Motor neuron (in vitro differentiated cells): ENCODE results near the gene ITGAV. TPM values are rescaled to one million over a fixed set of nuclear protein-coding genes. Genes with fewer than 3 reads are reported as not detected.

Experiments used
- ATAC-seq, 8 experiments: fragments of 200-7000 bp; cut with Tn5 transposase; replicated peaks in 6 of 8; 2 replicates each; pipeline ENCODE4 v1.8.0; 2021; ENCODE audit warnings: mild to moderate bottlenecking in 8 of 8, moderate library complexity in 8 of 8
- H3K27ac ChIP-seq, 2 donors: fragments of 250-450 bp; sonication (Bioruptor Pico); 2 replicates each; pipeline ENCODE4 v1.9.0; 2021; ENCODE audit warnings: antibody characterized with exemption in 2 of 2, mild to moderate bottlenecking in 2 of 2, moderate library complexity in 1 of 2
- H3K4me1 ChIP-seq, 2 donors: fragments of 250-450 bp; sonication (Bioruptor Pico); replicated peaks in 1 of 2; 2 replicates each; pipeline ENCODE4 v1.6.1; 2021; ENCODE audit warnings: antibody characterized with exemption in 2 of 2, mild to moderate bottlenecking in 2 of 2, moderate library complexity in 1 of 2
- H3K4me3 ChIP-seq, 5 donors: fragments of 250-450 bp; sonication (Bioruptor Pico); 2 replicates each; pipeline ENCODE4 v1.9.0; 2021; ENCODE audit warnings: antibody characterized with exemption in 5 of 5, mild to moderate bottlenecking in 5 of 5, moderate library complexity in 4 of 5
- WGBS, 10 experiments: fragments of 450-650 bp; shearing (Covaris generic); methylation state at CpG; one replicate each; pipeline ENCODE4 v1.0.0; 2022; 5-methylcytosine and 5-hydroxymethylcytosine counted together
- in situ Hi-C, 9 experiments: fragments of 400-800 bp; cut with MboI; loops; one replicate each; pipeline ENCODE4 v1.15.0; 2021; ENCODE audit warnings: low sequenced_read_pairs in 9 of 9, low pct_unique_long_range_greater_than_20kb in 2 of 9; ENCODE audit not compliant: unreplicated experiment in 9 of 9
- total RNA-seq, 8 experiments: library from RNA; unstranded; fragments of 300-600 nt; gene quantifications; 2 replicates each; pipeline versions ENCODE4 v1.2.3 to v1.2.4, GENCODE V29; 2022

The ITGAV gene
- total RNA-seq, 8 experiments from 2014 or later: 8.3 to 181 (median 28.8) TPM

GRCh38 chr2:186588421-186588820, 1.4 kb upstream of the ITGAV start:
- in situ Hi-C loops: no loop called here
- ATAC-seq: no peak
- 80 to 100% (median 97%) methylated on average over 1 to 6 of the region's 9 CpGs; no CpG with 5 or more reads in 4 of the 10 experiments for WGBS, 10 experiments
- H3K4me3 ChIP-seq: no peak overlapping the region
- peaks cover 4 to 9% of the 10 kb centered on the region in 2 donors for H3K4me1 ChIP-seq
- H3K27ac ChIP-seq: no peak overlapping the region

- in situ Hi-C loops: no loop called here
- H3K27ac ChIP-seq: peak overlapping the region; percentile 48 to 67
- ATAC-seq: no peak
- WGBS, 10 experiments: 27 to 100% (median 36%) methylated on average over 1 to 14 of the region's 14 CpGs; no CpG with 5 or more reads in 1 of the 10 experiments
- peak overlapping the region; percentile 67 to 93 (median 78) for H3K4me3 ChIP-seq
- H3K4me1 ChIP-seq: peaks cover 4 to 9% of the 10 kb centered on the region in 2 donors
Measured at GRCh38 chr2:186588940-186589611, 780 bp upstream of the ITGAV start.

- in situ Hi-C loops: no loop called here
- H3K4me1 ChIP-seq: peaks cover 9 to 16% of the 10 kb centered on the region in 2 donors
- ATAC-seq: peak in 4 of 8 experiments; percentile 27 to 58 (median 50)
- 0% methylated on average over 3 to 12 of the region's 32 CpGs; no CpG with 5 or more reads in 8 of the 10 experiments for WGBS, 10 experiments
- peak overlapping the region; percentile 48 to 67 for H3K27ac ChIP-seq
- H3K4me3 ChIP-seq: peak overlapping the region; percentile 67 to 93 (median 78)
Measured at GRCh38 chr2:186590350-186590758, 498 bp downstream of the ITGAV start.

- Histone ChIP-seq H3K4me1 (peaks cover 9 to 19% of the 10 kb centered on the region in 2 donors), H3K27ac (peak overlapping the region; percentile 48 to 67), H3K4me3 (peak overlapping the region; percentile 67 to 93 (median 78))
- in situ Hi-C loops: no loop called here
- ATAC-seq: peak; percentile 1 to 30 (median 8)
- 0 to 5% (median 0%) methylated on average over 1 to 14 of the region's 17 CpGs for WGBS, 10 experiments
Measured at GRCh38 chr2:186590759-186591505, 1.1 kb downstream of the ITGAV start.

- no peak for ATAC-seq
- in situ Hi-C loops: no loop called here
- Histone ChIP-seq H3K4me1 (peaks cover 9 to 19% of the 10 kb centered on the region in 2 donors), H3K4me3 (peak overlapping the region; percentile 67 to 93 (median 78)), H3K27ac (no peak overlapping the region)
- 0 to 67% (median 10%) methylated on average over 1 to 3 of the region's 3 CpGs; no CpG with 5 or more reads in 3 of the 10 experiments for WGBS, 10 experiments
Measured at GRCh38 chr2:186591506-186591890, 1.6 kb downstream of the ITGAV start.

- no peak for ATAC-seq
- in situ Hi-C loops: no loop called here
- Histone ChIP-seq H3K4me1 (peaks cover 9 to 19% of the 10 kb centered on the region in 2 donors), H3K27ac (no peak overlapping the region), H3K4me3 (peak overlapping the region in 1 of 5 donors; percentile 67)
- 65 to 100% (median 94%) methylated on average over 2 to 5 of the region's 5 CpGs for WGBS, 10 experiments
Measured at GRCh38 chr2:186592137-186592875, 2.5 kb downstream of the ITGAV start.

GRCh38 chr2:186593523-186593922, 3.7 kb downstream of the ITGAV start:
- ATAC-seq: no peak
- Histone ChIP-seq H3K4me1 (peaks cover 9 to 19% of the 10 kb centered on the region in 2 donors), H3K27ac (no peak overlapping the region), H3K4me3 (no peak overlapping the region)
- 73 to 100% (median 84%) methylated on average over 1 to 3 of the region's 3 CpGs for WGBS, 10 experiments
- in situ Hi-C loops: no loop called here

GRCh38 chr2:186594001-186594722, 4.3 kb downstream of the ITGAV start:
- no peak overlapping the region for H3K27ac ChIP-seq
- H3K4me3 ChIP-seq: no peak overlapping the region
- peaks cover 8 to 16% of the 10 kb centered on the region in 2 donors for H3K4me1 ChIP-seq
- no peak for ATAC-seq
- WGBS, 10 experiments: 59 to 94% (median 76%) methylated on average over 2 to 4 of the region's 4 CpGs
- in situ Hi-C loops: no loop called here

GRCh38 chr2:186595219-186595618, 5.4 kb downstream of the ITGAV start:
- Histone ChIP-seq H3K4me3 (no peak overlapping the region), H3K4me1 (peaks cover 6 to 15% of the 10 kb centered on the region in 2 donors), H3K27ac (no peak overlapping the region)
- peak in 2 of 8 experiments; percentile 28 to 80 for ATAC-seq
- in situ Hi-C loops: no loop called here
- 41 to 100% (median 78%) methylated on average over 1 to 2 of the region's 2 CpGs; no CpG with 5 or more reads in 2 of the 10 experiments for WGBS, 10 experiments

- H3K4me3 ChIP-seq: no peak overlapping the region
- no peak overlapping the region for H3K27ac ChIP-seq
- H3K4me1 ChIP-seq: peaks cover 0 to 14% of the 10 kb centered on the region in 2 donors
- ATAC-seq: peak in 1 of 8 experiments; percentile 40
- 27 to 100% (median 82%) methylated on average over 2 to 3 of the region's 3 CpGs; no CpG with 5 or more reads in 1 of the 10 experiments for whole genome bisulfite sequencing, 10 experiments
- in situ Hi-C loops: no loop called here
Measured at GRCh38 chr2:186599186-186599778, 9.4 kb downstream of the ITGAV start.

- ATAC-seq: no peak
- in situ Hi-C loops: no loop called here
- Histone ChIP-seq H3K27ac (no peak overlapping the region), H3K4me1 (no peaks in the 10 kb centered on the region), H3K4me3 (no peak overlapping the region)
- WGBS, 10 experiments: 14 to 100% (median 93%) methylated on average over 1 of the region's 1 CpG; no CpG with 5 or more reads in 2 of the 10 experiments
Measured at GRCh38 chr2:186603286-186603685, 13.4 kb downstream of the ITGAV start.

GRCh38 chr2:186605041-186605440, 15.2 kb downstream of the ITGAV start:
- 40 to 100% (median 92%) methylated on average over 1 to 3 of the region's 3 CpGs; no CpG with 5 or more reads in 2 of the 10 experiments for WGBS, 10 experiments
- no peak for ATAC-seq
- no peak overlapping the region for H3K27ac ChIP-seq
- no peaks in the 10 kb centered on the region for H3K4me1 ChIP-seq
- no peak overlapping the region for H3K4me3 ChIP-seq
- in situ Hi-C loops: no loop called here
